Neural progenitor cell (in vitro differentiated cells): ENCODE data around the gene TPCN1. TPM values are rescaled to one million over a fixed set of nuclear protein-coding genes. Genes with fewer than 3 reads are reported as not detected.

ENCODE experiments used
- DNase-seq: peaks from one replicate; pipeline ENCODE4 v3.0.0-alpha.2; 2016; ENCODE audit warnings: low spot score
- H2AFZ ChIP-seq: fragments of 200-600 bp; sonication (generic); replicated peaks from 2 replicates; pipeline ENCODE4 v1.6.1; 2016; ENCODE audit warnings: antibody characterized with exemption
- H3F3A ChIP-seq: fragments of 200-600 bp; sonication (generic); 2 replicates; pipeline ENCODE4 v1.6.1; 2016; ENCODE audit warnings: antibody characterized with exemption, low read depth
- H3K27ac ChIP-seq: fragments of 200-600 bp; sonication (generic); 2 replicates; pipeline ENCODE4 v1.5.1; 2016; ENCODE audit warnings: mild to moderate bottlenecking
- H3K27me3 ChIP-seq: fragments of 200-600 bp; sonication (generic); 2 replicates; pipeline ENCODE4 v1.6.1; 2016; ENCODE audit warnings: mild to moderate bottlenecking, moderate library complexity
- H3K36me3 ChIP-seq: fragments of 200-600 bp; sonication (generic); 2 replicates; pipeline ENCODE4 v1.5.1; 2016
- H3K4me1 ChIP-seq: fragments of 200-600 bp; sonication (generic); 2 replicates; pipeline ENCODE4 v1.6.1; 2016; ENCODE audit warnings: mixed run types
- H3K4me2 ChIP-seq: fragments of 200-600 bp; sonication (generic); 2 replicates; pipeline ENCODE4 v1.6.1; 2016
- H3K4me3 ChIP-seq: fragments of 200-600 bp; sonication (generic); 2 replicates; pipeline ENCODE4 v1.5.1; 2016
- H3K79me2 ChIP-seq: fragments of 200-600 bp; sonication (generic); 2 replicates; pipeline ENCODE4 v1.6.1; 2016; ENCODE audit warnings: low read depth
- H3K9ac ChIP-seq: fragments of 200-600 bp; sonication (generic); 2 replicates; pipeline ENCODE4 v1.6.1; 2016
- H3K9me3 ChIP-seq: fragments of 200-600 bp; sonication (generic); 2 replicates; pipeline ENCODE4 v1.5.1; 2016; ENCODE audit warnings: low read depth
- H4K20me1 ChIP-seq: fragments of 200-600 bp; sonication (generic); 2 replicates; pipeline ENCODE4 v1.6.1; 2016; ENCODE audit warnings: low read depth
- H3K27ac Mint-ChIP-seq: 3 replicates; pipeline ENCODE4 v1.8.0; 2021; ENCODE audit warnings: mixed read lengths
- H3K27me3 Mint-ChIP-seq: 2 replicates; pipeline ENCODE4 v1.8.0; 2022; ENCODE audit warnings: low read depth, mild to moderate bottlenecking, inconsistent platforms, moderate library complexity, mixed read lengths; ENCODE audit not compliant: insufficient read depth
- H3K36me3 Mint-ChIP-seq: 3 replicates; pipeline ENCODE4 v1.8.0; 2021; ENCODE audit warnings: mixed read lengths
- H3K4me1 Mint-ChIP-seq: 3 replicates; pipeline ENCODE4 v1.8.0; 2021; ENCODE audit warnings: mixed read lengths
- H3K4me3 Mint-ChIP-seq: 3 replicates; pipeline ENCODE4 v1.8.0; 2021; ENCODE audit warnings: mild to moderate bottlenecking, moderate library complexity, mixed read lengths
- H3K9me3 Mint-ChIP-seq: 3 replicates; pipeline ENCODE4 v1.8.0; 2020; ENCODE audit warnings: mixed read lengths
- EZH2 ChIP-seq: fragments of 200-600 bp; sonication (generic); IDR thresholded peaks from 2 replicates; pipeline ENCODE4 v1.6.1; 2017; ENCODE audit warnings: antibody characterized with exemption, mild to moderate bottlenecking, moderate library complexity
- EZH2phosphoT487 ChIP-seq: fragments of 200-600 bp; sonication (generic); IDR thresholded peaks from 2 replicates; pipeline ENCODE4 v1.6.1; 2017; ENCODE audit warnings: antibody characterized with exemption
- total RNA-seq: library from RNA; depleted of rRNA; stranded (reverse); fragments of >200 nt; gene quantifications from 2 replicates; pipeline ENCODE4 v1.2.3, GENCODE V29; 2015; ENCODE audit warnings: low replicate concordance
- TF ChIP-seq, protein P1 (sequence below): fragments of 200-600 bp; sonication (generic); IDR thresholded peaks from 2 replicates; pipeline ENCODE4 v1.5.1; 2017; ENCODE audit warnings: antibody characterized with exemption, mild to moderate bottlenecking

The TPCN1 gene
- total RNA-seq, 1 donor from 2014 or later = 12.2 TPM

DNA sequence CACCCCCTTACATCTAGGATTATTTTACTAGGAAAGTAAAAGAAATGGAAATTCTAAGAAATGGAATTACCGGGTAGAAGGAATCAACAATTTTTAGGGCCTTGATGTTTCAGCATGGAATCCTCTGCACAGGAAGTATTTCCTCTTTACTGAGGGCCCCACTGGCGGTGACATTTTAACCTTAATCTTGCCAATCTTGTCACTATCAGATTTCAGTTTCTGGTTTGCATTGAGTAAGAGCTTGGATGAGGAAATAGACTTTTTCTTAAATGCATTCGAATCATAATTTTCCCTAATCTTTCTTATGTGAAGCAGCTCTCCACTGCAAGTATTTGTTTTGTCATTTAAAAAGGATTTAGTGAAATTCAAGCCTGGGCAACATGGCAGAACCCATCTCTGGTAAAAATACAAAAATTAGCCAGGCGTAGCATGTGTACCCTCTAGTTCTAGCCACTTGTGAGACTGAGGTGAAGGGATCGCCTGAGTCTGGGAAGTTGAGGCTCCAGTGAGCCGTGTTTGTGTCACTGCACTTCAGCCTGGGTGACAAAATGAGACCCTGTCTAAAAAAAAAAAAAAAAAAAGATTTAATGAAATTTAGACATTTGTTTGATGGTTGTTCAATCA, 40.7 kb downstream of the TPCN1 start:
- no peak overlapping the region for H2AFZ ChIP-seq
- H3K9me3 Mint-ChIP-seq = no peaks in the 10 kb centered on the region
- peaks cover 3% of the 10 kb centered on the region for H4K20me1 ChIP-seq
- H3K27ac Mint-ChIP-seq = no peak overlapping the region
- no peak overlapping the region for H3K4me3 Mint-ChIP-seq
- H3K9ac ChIP-seq = no peak overlapping the region
- no peaks in the 10 kb centered on the region for H3K27me3 ChIP-seq
- TF ChIP-seq, protein P1, sequence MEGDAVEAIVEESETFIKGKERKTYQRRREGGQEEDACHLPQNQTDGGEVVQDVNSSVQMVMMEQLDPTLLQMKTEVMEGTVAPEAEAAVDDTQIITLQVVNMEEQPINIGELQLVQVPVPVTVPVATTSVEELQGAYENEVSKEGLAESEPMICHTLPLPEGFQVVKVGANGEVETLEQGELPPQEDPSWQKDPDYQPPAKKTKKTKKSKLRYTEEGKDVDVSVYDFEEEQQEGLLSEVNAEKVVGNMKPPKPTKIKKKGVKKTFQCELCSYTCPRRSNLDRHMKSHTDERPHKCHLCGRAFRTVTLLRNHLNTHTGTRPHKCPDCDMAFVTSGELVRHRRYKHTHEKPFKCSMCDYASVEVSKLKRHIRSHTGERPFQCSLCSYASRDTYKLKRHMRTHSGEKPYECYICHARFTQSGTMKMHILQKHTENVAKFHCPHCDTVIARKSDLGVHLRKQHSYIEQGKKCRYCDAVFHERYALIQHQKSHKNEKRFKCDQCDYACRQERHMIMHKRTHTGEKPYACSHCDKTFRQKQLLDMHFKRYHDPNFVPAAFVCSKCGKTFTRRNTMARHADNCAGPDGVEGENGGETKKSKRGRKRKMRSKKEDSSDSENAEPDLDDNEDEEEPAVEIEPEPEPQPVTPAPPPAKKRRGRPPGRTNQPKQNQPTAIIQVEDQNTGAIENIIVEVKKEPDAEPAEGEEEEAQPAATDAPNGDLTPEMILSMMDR = no peak
- TF ChIP-seq EZH2 (no peak), EZH2phosphoT487 (no peak)
- peaks cover 5% of the 10 kb centered on the region for H3K27me3 Mint-ChIP-seq
- H3K9me3 ChIP-seq = no peaks in the 10 kb centered on the region
- H3K27ac ChIP-seq = no peak overlapping the region
- H3K36me3 Mint-ChIP-seq = no peaks in the 10 kb centered on the region
- DNase-seq = no peak
- no peaks in the 10 kb centered on the region for H3K36me3 ChIP-seq
- H3F3A ChIP-seq = no peaks in the 10 kb centered on the region
- no peaks in the 10 kb centered on the region for H3K4me1 ChIP-seq
- H3K4me3 ChIP-seq = no peak overlapping the region
- peaks cover 21% of the 10 kb centered on the region for H3K4me1 Mint-ChIP-seq
- H3K4me2 ChIP-seq = no peak overlapping the region
- no peaks in the 10 kb centered on the region for H3K79me2 ChIP-seq

DNA sequence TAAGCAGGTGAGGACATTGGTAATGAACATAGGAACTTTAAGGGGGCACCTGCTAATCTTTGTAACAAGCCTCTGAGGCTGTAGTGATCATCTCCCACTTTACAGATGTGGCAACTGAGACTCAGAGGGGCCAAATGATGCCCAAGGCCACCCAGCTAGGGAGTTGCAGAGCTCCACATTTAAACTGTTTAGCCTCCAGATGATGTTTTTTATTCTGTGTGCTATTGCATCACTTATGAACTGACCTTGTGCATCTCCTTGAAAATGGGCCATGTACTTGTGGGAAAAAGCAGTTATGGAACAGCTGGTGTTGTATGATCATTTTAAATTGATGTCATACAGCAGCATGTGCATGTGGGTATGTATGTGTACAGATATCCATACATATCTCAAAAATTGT, 41.4 kb downstream of the TPCN1 start:
- no peak overlapping the region for H3K4me3 Mint-ChIP-seq
- H3K36me3 Mint-ChIP-seq = no peaks in the 10 kb centered on the region
- H3K27me3 Mint-ChIP-seq = peaks cover 5% of the 10 kb centered on the region
- H3K9me3 Mint-ChIP-seq = no peaks in the 10 kb centered on the region
- Histone ChIP-seq H3K27me3 (no peaks in the 10 kb centered on the region), H3F3A (no peaks in the 10 kb centered on the region), H3K4me1 (no peaks in the 10 kb centered on the region), H3K4me3 (no peak overlapping the region), H3K27ac (no peak overlapping the region), H4K20me1 (peaks cover 3% of the 10 kb centered on the region), H3K79me2 (no peaks in the 10 kb centered on the region), H2AFZ (no peak overlapping the region), H3K9me3 (no peaks in the 10 kb centered on the region), H3K9ac (no peak overlapping the region), H3K36me3 (no peaks in the 10 kb centered on the region), H3K4me2 (no peak overlapping the region)
- H3K4me1 Mint-ChIP-seq = peaks cover 22% of the 10 kb centered on the region
- H3K27ac Mint-ChIP-seq = no peak overlapping the region
- no peak for TF ChIP-seq EZH2
- TF ChIP-seq EZH2phosphoT487 = no peak
- TF ChIP-seq, protein P1 = no peak
- DNase-seq = no peak

DNA sequence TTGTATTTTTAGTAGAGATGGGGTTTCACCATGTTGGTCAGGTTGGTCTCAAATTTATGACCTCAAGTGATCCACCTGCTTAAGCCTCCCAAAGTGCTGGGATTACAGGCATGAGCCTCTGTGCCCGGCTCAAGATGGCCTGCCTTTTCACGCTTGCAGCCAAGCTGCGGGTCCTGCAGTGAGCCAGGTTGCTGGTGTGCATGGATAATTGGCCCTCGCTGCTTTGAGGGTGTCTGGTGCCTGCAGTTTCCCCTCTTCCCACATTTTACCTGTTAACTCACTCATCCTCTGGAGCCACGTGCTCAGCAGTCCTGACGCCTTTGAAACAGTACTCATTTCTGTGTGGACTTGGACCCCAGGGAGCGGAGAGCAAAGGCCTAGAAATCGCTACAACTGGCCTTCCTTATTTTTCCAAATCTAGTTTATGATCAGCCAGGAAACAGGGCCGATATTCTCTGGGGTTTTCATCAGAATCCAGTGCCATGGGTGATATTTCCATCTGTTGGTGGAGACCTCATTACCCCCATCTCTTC, 42.2 kb downstream of the TPCN1 start:
- Mint-ChIP-seq H3K27ac (no peak overlapping the region), H3K27me3 (peaks cover 5% of the 10 kb centered on the region), H3K4me3 (no peak overlapping the region), H3K4me1 (peaks cover 22% of the 10 kb centered on the region), H3K36me3 (peaks cover 4% of the 10 kb centered on the region), H3K9me3 (no peaks in the 10 kb centered on the region)
- H3K4me2 ChIP-seq = no peak overlapping the region
- H3K9me3 ChIP-seq = no peaks in the 10 kb centered on the region
- H4K20me1 ChIP-seq = peaks cover 3% of the 10 kb centered on the region
- H3K27me3 ChIP-seq = no peaks in the 10 kb centered on the region
- no peak overlapping the region for H3K4me3 ChIP-seq
- H3F3A ChIP-seq = no peaks in the 10 kb centered on the region
- no peak for DNase-seq
- TF ChIP-seq EZH2 (no peak), EZH2phosphoT487 (no peak)
- TF ChIP-seq, protein P1 = no peak
- H3K4me1 ChIP-seq = no peaks in the 10 kb centered on the region
- no peaks in the 10 kb centered on the region for H3K79me2 ChIP-seq
- H2AFZ ChIP-seq = no peak overlapping the region
- H3K36me3 ChIP-seq = no peaks in the 10 kb centered on the region
- no peak overlapping the region for H3K27ac ChIP-seq
- no peak overlapping the region for H3K9ac ChIP-seq
